Testis (tissue), 3 donors: ENCODE results near the gene EPSTI1. TPM values are rescaled to one million over a fixed set of nuclear protein-coding genes. Genes with fewer than 3 reads are reported as not detected.

Source experiments
- DNase-seq: peaks from one replicate; pipeline ENCODE4 v3.0.0-alpha.2; 2019
- H3K27ac ChIP-seq, 2 donors: fragments of 200-600 bp; sonication (generic); one replicate each; pipeline ENCODE4 v1.5.1; 2019
- H3K27me3 ChIP-seq: fragments of 200-600 bp; sonication (generic); one replicate; pipeline ENCODE4 v1.5.1; 2019
- H3K36me3 ChIP-seq: fragments of 200-600 bp; sonication (generic); one replicate; pipeline ENCODE4 v1.5.1; 2017; ENCODE audit warnings: low read depth; ENCODE audit errors: missing control alignments
- H3K4me1 ChIP-seq: fragments of 200-600 bp; sonication (generic); one replicate; pipeline ENCODE4 v1.5.1; 2019
- H3K4me3 ChIP-seq, 2 donors: fragments of 200-600 bp; sonication (generic); one replicate each; pipeline ENCODE4 v1.5.1; 2017 to 2019
- H3K9me3 ChIP-seq: fragments of 200-600 bp; sonication (generic); one replicate; pipeline ENCODE4 v1.5.1; 2017
- POLR2A ChIP-seq: fragments of 450-650 bp; IDR thresholded peaks from one replicate; pipeline ENCODE4 v1.6.1; 2017; ENCODE audit warnings: antibody characterized with exemption, mild to moderate bottlenecking, moderate library complexity
- WGBS, 2 donors: methylation state at CpG; one replicate each; pipeline ENCODE4 v1.1.5; 2018; 5-methylcytosine and 5-hydroxymethylcytosine counted together
- intact Hi-C: fragments of 100-400 bp; cut with DNase I; formaldehyde crosslinking; loops from one replicate; pipeline ENCODE4 v1.15.1; 2023; ENCODE audit warnings: low total_unique reads
- polyA plus RNA-seq: library from polyadenylated mRNA; stranded (reverse); fragments of 350-450 nt; fragmentation: Illumina TruSeq; extraction: RNeasy Lipid Tissue Mini Kit (QIAGEN cat#74804); gene quantifications from one replicate; pipeline ENCODE4 v1.2.3, GENCODE V29; 2014; ENCODE audit warnings: low read depth, low replicate concordance; ENCODE audit not compliant: insufficient read depth
- total RNA-seq, 2 donors: library from RNA; depleted of rRNA; stranded (reverse); fragments of >200 nt; gene quantifications; one replicate each; pipeline ENCODE4 v1.2.3, GENCODE V29; 2016
- TF ChIP-seq, protein P1 (sequence below), 3 experiments: fragments of 450-650 bp in 2 of 3; fragments of 200-600 bp in 1 of 3; sonication (generic) in 1 of 3; IDR thresholded peaks; one replicate each; pipeline ENCODE4 v1.5.1; 2016 to 2019; ENCODE audit warnings: antibody characterized with exemption in 3 of 3, mild to moderate bottlenecking in 2 of 3, moderate library complexity in 1 of 3

EPSTI1 gene
- total and polyA plus RNA-seq, 3 donors from 2014 or later, result 9.6 to 12.5 (median 11.4) TPM

- Histone ChIP-seq H3K27ac (peak overlapping the region in 1 of 2 donors; percentile 28), H3K4me3 (no peak overlapping the region), H3K36me3 (no peaks in the 10 kb centered on the region), H3K27me3 (no peaks in the 10 kb centered on the region), H3K4me1 (peaks cover 15% of the 10 kb centered on the region), H3K9me3 (no peaks in the 10 kb centered on the region)
- DNase-seq, result no peak
- TF ChIP-seq, protein P1, sequence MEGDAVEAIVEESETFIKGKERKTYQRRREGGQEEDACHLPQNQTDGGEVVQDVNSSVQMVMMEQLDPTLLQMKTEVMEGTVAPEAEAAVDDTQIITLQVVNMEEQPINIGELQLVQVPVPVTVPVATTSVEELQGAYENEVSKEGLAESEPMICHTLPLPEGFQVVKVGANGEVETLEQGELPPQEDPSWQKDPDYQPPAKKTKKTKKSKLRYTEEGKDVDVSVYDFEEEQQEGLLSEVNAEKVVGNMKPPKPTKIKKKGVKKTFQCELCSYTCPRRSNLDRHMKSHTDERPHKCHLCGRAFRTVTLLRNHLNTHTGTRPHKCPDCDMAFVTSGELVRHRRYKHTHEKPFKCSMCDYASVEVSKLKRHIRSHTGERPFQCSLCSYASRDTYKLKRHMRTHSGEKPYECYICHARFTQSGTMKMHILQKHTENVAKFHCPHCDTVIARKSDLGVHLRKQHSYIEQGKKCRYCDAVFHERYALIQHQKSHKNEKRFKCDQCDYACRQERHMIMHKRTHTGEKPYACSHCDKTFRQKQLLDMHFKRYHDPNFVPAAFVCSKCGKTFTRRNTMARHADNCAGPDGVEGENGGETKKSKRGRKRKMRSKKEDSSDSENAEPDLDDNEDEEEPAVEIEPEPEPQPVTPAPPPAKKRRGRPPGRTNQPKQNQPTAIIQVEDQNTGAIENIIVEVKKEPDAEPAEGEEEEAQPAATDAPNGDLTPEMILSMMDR (IDR thresholded peaks at IDR 0.05), result no peak
- TF ChIP-seq POLR2A, result no peak
- whole genome bisulfite sequencing, 2 donors, result 73 to 100% methylated on average over 1 of the region's 1 CpG
- intact Hi-C loops, result no loop called here
These were observed 28.8 kb upstream of the EPSTI1 start for GRCh38 chr13:43020794-43021193.

DNA sequence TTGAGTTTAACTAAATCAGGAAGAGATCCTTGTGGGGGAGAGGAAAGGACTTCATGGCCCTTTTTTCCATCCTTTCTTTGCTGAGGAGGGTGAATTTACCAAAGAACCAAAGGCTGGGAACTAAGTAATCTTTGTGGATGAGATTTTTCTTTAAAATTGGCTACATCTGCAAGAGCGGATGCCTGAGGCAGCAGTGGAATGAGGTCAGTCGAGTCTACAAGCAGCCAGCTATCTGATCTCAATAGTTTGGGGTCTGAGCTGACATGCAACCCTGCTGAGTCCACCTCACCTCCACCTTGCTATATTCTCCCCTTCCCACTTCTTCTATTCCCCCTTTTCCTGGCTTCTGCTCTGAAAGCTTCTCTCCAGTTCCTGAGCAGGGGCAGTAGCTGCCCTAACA, 27.8 kb upstream of the EPSTI1 start:
- TF ChIP-seq, protein P1 (IDR thresholded peaks at IDR 0.05), result no peak
- no peak for TF ChIP-seq POLR2A
- intact Hi-C loops, result no loop called here
- Histone ChIP-seq H3K4me3 (no peak overlapping the region), H3K4me1 (peaks cover 15% of the 10 kb centered on the region), H3K27me3 (no peaks in the 10 kb centered on the region), H3K9me3 (no peaks in the 10 kb centered on the region), H3K36me3 (no peaks in the 10 kb centered on the region), H3K27ac (peak overlapping the region; percentile 28 to 48)
- 17 to 51% methylated on average over 2 of the region's 2 CpGs for WGBS, 2 donors
- DNase-seq, result no peak

DNA sequence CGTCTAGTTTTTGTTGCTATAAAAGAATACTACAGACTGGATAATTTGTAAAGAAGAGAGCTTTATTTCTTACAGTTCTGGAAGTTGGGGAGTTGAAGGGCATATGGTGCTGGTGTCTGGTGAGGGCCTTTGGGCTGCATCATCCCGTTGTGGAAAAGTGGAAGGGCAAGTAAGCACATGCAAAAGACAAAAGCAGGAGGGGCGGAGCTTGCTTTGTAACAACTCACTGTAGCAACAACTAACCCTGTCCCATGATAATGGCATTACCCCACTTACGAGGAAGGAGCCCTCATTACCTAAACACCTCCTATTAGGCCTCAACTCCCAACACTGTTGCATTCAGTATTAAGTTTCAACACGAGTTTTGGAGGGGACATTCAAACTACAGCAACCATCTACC, 24.2 kb upstream of the EPSTI1 start:
- intact Hi-C loops, result no loop called here
- WGBS, 2 donors, result 78 to 86% methylated on average over 5 of the region's 5 CpGs

DNA sequence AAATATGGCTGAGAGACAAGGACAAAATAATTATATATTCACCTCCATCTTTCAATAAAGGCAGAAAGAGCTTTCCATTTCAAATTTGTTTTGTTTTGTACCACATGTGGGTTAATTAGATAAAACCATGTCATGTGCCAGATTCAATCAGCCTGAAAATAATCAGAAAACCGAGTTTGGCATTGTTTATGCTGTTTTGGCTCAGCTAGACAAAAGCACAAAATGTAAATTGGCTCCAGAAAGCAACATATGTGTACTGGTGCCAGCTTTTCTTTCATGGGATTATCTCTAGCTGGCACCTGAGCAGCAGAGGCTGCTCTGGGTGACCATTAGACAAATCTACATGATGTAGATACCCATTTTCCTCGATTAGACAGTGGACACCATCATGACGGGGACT, 22.1 kb upstream of the EPSTI1 start:
- no peak for DNase-seq
- Histone ChIP-seq H3K9me3 (no peaks in the 10 kb centered on the region), H3K4me3 (no peak overlapping the region), H3K27me3 (no peaks in the 10 kb centered on the region), H3K36me3 (no peaks in the 10 kb centered on the region), H3K27ac (no peak overlapping the region), H3K4me1 (no peaks in the 10 kb centered on the region)
- intact Hi-C loops, result no loop called here
- 68 to 73% methylated on average over 3 of the region's 3 CpGs for WGBS, 2 donors
- TF ChIP-seq POLR2A, result no peak
- TF ChIP-seq, protein P1 (IDR thresholded peaks at IDR 0.05), result no peak

More for the DNA sequence above, 24.2 kb upstream of the EPSTI1 start:
- Histone ChIP-seq H3K9me3 (no peaks in the 10 kb centered on the region), H3K4me1 (peaks cover 9% of the 10 kb centered on the region), H3K27me3 (no peaks in the 10 kb centered on the region), H3K27ac (no peak overlapping the region), H3K4me3 (no peak overlapping the region), H3K36me3 (no peaks in the 10 kb centered on the region)
- TF ChIP-seq POLR2A, result no peak
- TF ChIP-seq, protein P1 (IDR thresholded peaks at IDR 0.05), result no peak
- DNase-seq, result no peak

- no peaks in the 10 kb centered on the region for H3K36me3 ChIP-seq
- DNase-seq, result no peak
- no peak overlapping the region for H3K4me3 ChIP-seq
- H3K27me3 ChIP-seq, result no peaks in the 10 kb centered on the region
- 78 to 87% methylated on average over 1 of the region's 1 CpG for WGBS, 2 donors
- no peaks in the 10 kb centered on the region for H3K9me3 ChIP-seq
- intact Hi-C loops, result no loop called here
- H3K27ac ChIP-seq, result no peak overlapping the region
- peaks cover 12% of the 10 kb centered on the region for H3K4me1 ChIP-seq
- no peak for TF ChIP-seq POLR2A
- TF ChIP-seq, protein P1 (IDR thresholded peaks at IDR 0.05), result no peak
These were observed 17.5 kb upstream of the EPSTI1 start for GRCh38 chr13:43009506-43009905.
